HFFc6 (cell line): ENCODE measurements around the gene MAPKBP1. TPM values are rescaled to one million over a fixed set of nuclear protein-coding genes. Genes with fewer than 3 reads are reported as not detected.

Source experiments
- DNase-seq: peaks from one replicate; pipeline ENCODE4 v3.0.0-alpha.2; 2018
- H3K27ac Mint-ChIP-seq: 2 replicates; pipeline ENCODE4 v1.8.0; 2020; ENCODE audit warnings: mild to moderate bottlenecking, mixed read lengths
- H3K27me3 Mint-ChIP-seq: 2 replicates; pipeline ENCODE4 v1.8.0; 2021; ENCODE audit warnings: mild to moderate bottlenecking, moderate library complexity, mixed read lengths; ENCODE audit not compliant: insufficient read depth
- H3K36me3 Mint-ChIP-seq: 2 replicates; pipeline ENCODE4 v1.8.0; 2021; ENCODE audit warnings: low read depth, mixed read lengths
- H3K4me1 Mint-ChIP-seq: 2 replicates; pipeline ENCODE4 v1.8.0; 2020; ENCODE audit warnings: low read depth, mixed read lengths
- H3K4me3 Mint-ChIP-seq: 2 replicates; pipeline ENCODE4 v1.8.0; 2020; ENCODE audit warnings: mild to moderate bottlenecking, moderate library complexity, mixed read lengths
- H3K9me3 Mint-ChIP-seq: 2 replicates; pipeline ENCODE4 v1.8.0; 2020; ENCODE audit warnings: mild to moderate bottlenecking, mixed read lengths
- CTCF ChIP-seq: fragments of 200-600 bp; sonication (generic); IDR thresholded peaks from 2 replicates; pipeline ENCODE4 v1.5.0; 2021; ENCODE audit warnings: antibody characterized with exemption, mild to moderate bottlenecking
- total RNA-seq, 6 experiments: library from RNA; stranded (reverse); fragmentation: NEBNext Ultra II Directional; extraction: Animal tissue kit (Norgen Biotek cat#: 25700); gene quantifications; 2 replicates in 1 of 6; 3 replicates in 5 of 6; pipeline ENCODE4 v1.2.3, GENCODE V29; 2021

Gene MAPKBP1
- total RNA-seq, 6 experiments from 2014 or later: 15.7 to 22.4 (median 18.1) TPM

- no peaks in the 10 kb centered on the region; the same call in 1 of the 2 replicates for H3K27me3 Mint-ChIP-seq
- H3K9me3 Mint-ChIP-seq: no peaks in the 10 kb centered on the region
- H3K27ac Mint-ChIP-seq: peak overlapping the region; percentile 91
- TF ChIP-seq CTCF: no peak
- peaks cover 77% of the 10 kb centered on the region for H3K4me1 Mint-ChIP-seq
- H3K4me3 Mint-ChIP-seq: peak overlapping the region; percentile 73
- DNase-seq: peak; percentile 84
- peaks cover 4% of the 10 kb centered on the region; the same call in 1 of the 2 replicates for H3K36me3 Mint-ChIP-seq
These were observed 16.7 kb downstream of the MAPKBP1 start for GRCh38 chr15:41790756-41791546.

DNA sequence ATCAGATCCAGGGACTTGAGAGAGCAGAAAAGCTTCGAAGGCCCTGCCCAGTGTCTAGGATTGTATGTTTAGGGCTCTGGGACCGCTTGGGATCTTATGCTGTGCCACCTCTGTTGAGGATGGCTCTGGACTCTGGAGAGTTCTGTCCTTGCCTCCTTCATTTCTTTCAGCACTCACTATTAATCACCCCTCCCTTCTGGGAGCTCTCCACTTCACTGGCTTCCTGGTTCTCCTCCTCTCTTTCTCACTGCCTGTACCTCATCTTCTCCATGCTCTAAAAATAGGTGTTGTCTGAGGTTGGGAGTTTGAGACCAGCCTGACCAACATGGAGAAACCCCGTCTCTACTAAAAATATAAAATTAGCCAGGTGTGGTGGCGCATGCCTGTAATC is 17.3 kb downstream of the MAPKBP1 start:
- no peak for TF ChIP-seq CTCF
- Mint-ChIP-seq H3K27me3 (no peaks in the 10 kb centered on the region; the same call in 1 of the 2 replicates), H3K9me3 (no peaks in the 10 kb centered on the region), H3K4me1 (peaks cover 83% of the 10 kb centered on the region), H3K27ac (peak overlapping the region; percentile 91), H3K36me3 (peaks cover 4% of the 10 kb centered on the region; the same call in 1 of the 2 replicates), H3K4me3 (peak overlapping the region; percentile 73)
- DNase-seq: no peak

GRCh38 chr15:41792000-41792637 is 17.8 kb downstream of the MAPKBP1 start:
- H3K4me1 Mint-ChIP-seq: peaks cover 89% of the 10 kb centered on the region
- no peak for TF ChIP-seq CTCF
- H3K27me3 Mint-ChIP-seq: no peaks in the 10 kb centered on the region; the same call in 1 of the 2 replicates
- no peak for DNase-seq
- H3K4me3 Mint-ChIP-seq: peak overlapping the region; percentile 73
- H3K27ac Mint-ChIP-seq: peak overlapping the region; percentile 91
- H3K9me3 Mint-ChIP-seq: no peaks in the 10 kb centered on the region
- H3K36me3 Mint-ChIP-seq: peaks cover 4% of the 10 kb centered on the region; the same call in 1 of the 2 replicates

- H3K27me3 Mint-ChIP-seq: no peaks in the 10 kb centered on the region; the same call in 1 of the 2 replicates
- peak overlapping the region; percentile 74 for H3K4me3 Mint-ChIP-seq
- TF ChIP-seq CTCF: no peak
- peak; percentile 90 for DNase-seq
- peaks cover 4% of the 10 kb centered on the region; the same call in 1 of the 2 replicates for H3K36me3 Mint-ChIP-seq
- peak overlapping the region; percentile 95 for H3K27ac Mint-ChIP-seq
- peaks cover 93% of the 10 kb centered on the region for H3K4me1 Mint-ChIP-seq
- no peaks in the 10 kb centered on the region for H3K9me3 Mint-ChIP-seq
These were observed 19.8 kb downstream of the MAPKBP1 start for GRCh38 chr15:41794081-41794480.

DNA sequence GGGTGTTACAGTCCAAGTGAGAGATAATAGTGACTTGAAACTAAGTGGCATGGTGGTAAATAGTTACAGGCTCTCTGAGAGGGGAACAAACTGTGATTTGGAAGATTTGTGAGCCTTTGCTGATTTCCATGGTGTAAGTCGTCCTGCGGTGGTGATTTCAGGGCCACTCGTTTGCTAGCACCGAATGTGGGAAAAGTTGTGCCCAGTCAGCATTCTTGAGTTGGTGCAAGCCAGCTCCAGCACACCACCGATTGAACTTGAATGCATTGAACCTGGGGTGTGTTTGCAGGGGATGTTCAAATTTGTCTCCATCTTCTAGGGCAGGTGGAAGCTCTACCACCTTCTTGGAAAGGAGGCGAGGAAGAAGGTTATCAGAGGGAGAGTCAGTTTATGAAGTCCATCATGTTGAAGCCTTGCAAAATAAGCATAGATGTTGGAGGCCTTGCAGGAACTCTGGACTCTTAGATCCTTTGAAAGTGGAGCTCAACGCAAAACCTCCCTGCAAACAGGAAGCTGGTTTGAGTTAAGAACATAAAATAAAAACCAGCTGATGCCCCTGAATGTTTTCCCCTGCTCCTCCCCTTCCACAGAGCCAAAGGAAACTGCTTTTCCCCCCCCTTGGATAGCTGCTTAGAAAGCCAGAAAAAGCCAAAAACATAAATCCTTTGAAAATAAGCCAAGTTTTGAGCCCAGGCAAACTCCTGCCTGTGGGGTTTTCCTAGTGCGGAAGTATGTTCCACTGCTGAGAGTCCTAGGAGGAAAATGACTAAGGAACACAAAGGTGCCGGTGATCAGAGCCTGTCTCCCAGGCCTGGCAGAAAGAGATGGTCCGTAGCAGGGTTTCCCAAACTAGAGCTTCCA is 21.9 kb downstream of the MAPKBP1 start:
- Mint-ChIP-seq H3K27ac (peak overlapping the region; percentile 94), H3K4me3 (peak overlapping the region; percentile 73), H3K4me1 (peaks cover 84% of the 10 kb centered on the region), H3K9me3 (no peaks in the 10 kb centered on the region), H3K27me3 (no peaks in the 10 kb centered on the region; the same call in 1 of the 2 replicates), H3K36me3 (peaks cover 23% of the 10 kb centered on the region; the same call in 1 of the 2 replicates)
- DNase-seq: peak; percentile 64
- no peak for TF ChIP-seq CTCF
